Measurements from ENCODE around the gene BMP7. TPM values are rescaled to one million over a fixed set of nuclear protein-coding genes. Genes with fewer than 3 reads are reported as not detected.

The BMP7 gene
- total RNA-seq, 2 experiments from 2014 or later = not detected

GRCh38 chr20:57180954-57181353 lies 85.5 kb downstream of the BMP7 start:
- ChIA-PET CTCF (no interaction called here), POLR2A (no interaction called here)

- POLR2A ChIA-PET = no interaction called here
- CTCF ChIA-PET = no interaction called here
Measured at GRCh38 chr20:57180387-57180786, 86.1 kb downstream of the BMP7 start.

GRCh38 chr20:57179265-57179664 lies 87.2 kb downstream of the BMP7 start:
- POLR2A ChIA-PET = no interaction called here

GRCh38 chr20:57178582-57179111 lies 87.8 kb downstream of the BMP7 start:
- ChIA-PET POLR2A (no interaction called here), CTCF (no interaction called here)

More at GRCh38 chr20:57179265-57179664, 87.2 kb downstream of the BMP7 start:
- CTCF ChIA-PET = no interaction called here

GRCh38 chr20:57177636-57178280 lies 88.7 kb downstream of the BMP7 start:
- POLR2A ChIA-PET = no interaction called here
- CTCF ChIA-PET = no interaction called here

GRCh38 chr20:57176842-57177241 lies 89.6 kb downstream of the BMP7 start:
- ChIA-PET POLR2A (no interaction called here), CTCF (no interaction called here)

- POLR2A ChIA-PET = no interaction called here
- CTCF ChIA-PET = no interaction called here
Measured at GRCh38 chr20:57175397-57176010, 90.9 kb downstream of the BMP7 start.

GRCh38 chr20:57174737-57175136 lies 91.7 kb downstream of the BMP7 start:
- CTCF ChIA-PET = no interaction called here
- POLR2A ChIA-PET = no interaction called here

- CTCF ChIA-PET = interaction anchor here (0.5 kb wide), 1 partner anchor 1555 kb away, joined by 4 read pairs; no protein-coding TSS in a partner anchor
- POLR2A ChIA-PET = no interaction called here
Measured at GRCh38 chr20:57173986-57174385, 92.5 kb downstream of the BMP7 start.

- ChIA-PET CTCF (no interaction called here), POLR2A (no interaction called here)
Measured at GRCh38 chr20:57173041-57173440, 93.4 kb downstream of the BMP7 start.

- CTCF ChIA-PET = no interaction called here
Measured at GRCh38 chr20:57170343-57170742, 96.1 kb downstream of the BMP7 start.

GRCh38 chr20:57169162-57169561 lies 97.3 kb downstream of the BMP7 start:
- ChIA-PET CTCF (no interaction called here), POLR2A (no interaction called here)

More at GRCh38 chr20:57170343-57170742, 96.1 kb downstream of the BMP7 start:
- POLR2A ChIA-PET = no interaction called here

- POLR2A ChIA-PET = no interaction called here
- CTCF ChIA-PET = no interaction called here
Measured at GRCh38 chr20:57167971-57168701, 98.3 kb downstream of the BMP7 start.

GRCh38 chr20:57167292-57167655 lies 99.2 kb downstream of the BMP7 start:
- ChIA-PET CTCF (no interaction called here), POLR2A (no interaction called here)

- ChIA-PET POLR2A (no interaction called here), CTCF (no interaction called here)
Measured at GRCh38 chr20:57166568-57167291, 99.7 kb downstream of the BMP7 start.

- ChIA-PET CTCF (no interaction called here), POLR2A (no interaction called here)
Measured at GRCh38 chr20:57165427-57166004, 100.9 kb downstream of the BMP7 start.

- POLR2A ChIA-PET = no interaction called here
- CTCF ChIA-PET = no interaction called here
Measured at GRCh38 chr20:57164872-57165271, 101.6 kb downstream of the BMP7 start.

GRCh38 chr20:57163041-57163440 lies 103.4 kb downstream of the BMP7 start:
- ChIA-PET CTCF (no interaction called here), POLR2A (no interaction called here)

- POLR2A ChIA-PET = no interaction called here
- CTCF ChIA-PET = no interaction called here
Measured at GRCh38 chr20:57162362-57162652, 104.1 kb downstream of the BMP7 start.

- POLR2A ChIA-PET = no interaction called here
- CTCF ChIA-PET = no interaction called here
Measured at GRCh38 chr20:57161478-57162361, 104.7 kb downstream of the BMP7 start.
